ENCODE data around the gene SMIM14.

DNA sequence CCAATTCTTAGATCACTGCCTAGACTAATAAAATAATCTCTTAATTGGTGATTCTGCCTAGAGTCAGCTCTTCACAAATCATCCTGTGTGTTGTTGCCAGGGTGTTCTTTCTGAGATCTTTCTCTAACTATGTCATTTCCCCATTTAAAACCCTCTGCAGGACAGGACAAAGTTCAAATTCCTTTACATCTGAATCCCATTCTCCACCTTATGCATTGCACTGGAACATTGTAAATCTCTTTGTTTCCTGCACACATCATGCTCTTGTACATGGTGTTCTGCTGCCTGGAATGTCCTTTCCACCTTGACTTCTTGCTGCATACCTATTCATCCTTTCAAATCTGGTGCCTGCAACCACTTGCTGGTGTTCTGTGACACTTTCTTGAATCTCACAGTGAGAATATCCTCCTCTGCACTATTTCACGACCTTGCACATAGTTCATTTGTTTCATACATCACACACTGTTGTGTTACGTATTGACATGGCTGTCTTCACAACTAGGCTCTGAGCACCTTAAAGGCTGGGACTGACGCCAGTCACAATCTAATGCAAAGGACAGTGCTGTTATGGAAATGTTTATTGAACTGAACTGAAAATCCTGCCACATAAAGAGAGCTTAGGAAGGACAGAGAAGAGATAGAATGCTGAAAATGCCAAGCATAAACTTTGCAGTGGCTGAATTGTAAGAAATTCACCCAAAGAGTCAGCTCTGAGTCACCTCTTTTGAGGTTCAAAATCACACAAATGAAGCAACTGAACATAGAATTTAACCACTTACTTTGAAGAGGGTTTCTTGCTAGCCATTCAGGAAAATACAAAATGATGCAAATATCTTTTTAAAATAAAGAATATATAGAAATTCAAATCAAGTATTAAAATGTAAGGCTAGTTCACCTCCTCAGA, 26.4 kb upstream of the SMIM14 start:
- TF ChIP-seq TBP (IDR thresholded peaks at IDR 0.05; ENCODE audit: low read depth, low read length) = no peak
- TF ChIP-seq BACH1 (IDR thresholded peaks at IDR 0.05; ENCODE audit: low read length) = no peak
- no peak for TF ChIP-seq RAD21 (IDR thresholded peaks at IDR 0.05 in 1 of 2, conservative IDR thresholded peaks at IDR 0.05 in 1 of 2; ENCODE audit: low read depth in 2 of 2, low read length in 2 of 2)
- TF ChIP-seq, protein P1, sequence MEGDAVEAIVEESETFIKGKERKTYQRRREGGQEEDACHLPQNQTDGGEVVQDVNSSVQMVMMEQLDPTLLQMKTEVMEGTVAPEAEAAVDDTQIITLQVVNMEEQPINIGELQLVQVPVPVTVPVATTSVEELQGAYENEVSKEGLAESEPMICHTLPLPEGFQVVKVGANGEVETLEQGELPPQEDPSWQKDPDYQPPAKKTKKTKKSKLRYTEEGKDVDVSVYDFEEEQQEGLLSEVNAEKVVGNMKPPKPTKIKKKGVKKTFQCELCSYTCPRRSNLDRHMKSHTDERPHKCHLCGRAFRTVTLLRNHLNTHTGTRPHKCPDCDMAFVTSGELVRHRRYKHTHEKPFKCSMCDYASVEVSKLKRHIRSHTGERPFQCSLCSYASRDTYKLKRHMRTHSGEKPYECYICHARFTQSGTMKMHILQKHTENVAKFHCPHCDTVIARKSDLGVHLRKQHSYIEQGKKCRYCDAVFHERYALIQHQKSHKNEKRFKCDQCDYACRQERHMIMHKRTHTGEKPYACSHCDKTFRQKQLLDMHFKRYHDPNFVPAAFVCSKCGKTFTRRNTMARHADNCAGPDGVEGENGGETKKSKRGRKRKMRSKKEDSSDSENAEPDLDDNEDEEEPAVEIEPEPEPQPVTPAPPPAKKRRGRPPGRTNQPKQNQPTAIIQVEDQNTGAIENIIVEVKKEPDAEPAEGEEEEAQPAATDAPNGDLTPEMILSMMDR (IDR thresholded peaks at IDR 0.05; ENCODE audit: control extremely low read depth in 1 of 3, insufficient read depth in 1 of 3, low read depth in 1 of 3, low read length in 3 of 3) = no peak
- TF ChIP-seq EGR1 (IDR thresholded peaks at IDR 0.05; ENCODE audit: borderline replicate concordance, low read depth, low read length) = no peak
- TF ChIP-seq, protein P2, sequence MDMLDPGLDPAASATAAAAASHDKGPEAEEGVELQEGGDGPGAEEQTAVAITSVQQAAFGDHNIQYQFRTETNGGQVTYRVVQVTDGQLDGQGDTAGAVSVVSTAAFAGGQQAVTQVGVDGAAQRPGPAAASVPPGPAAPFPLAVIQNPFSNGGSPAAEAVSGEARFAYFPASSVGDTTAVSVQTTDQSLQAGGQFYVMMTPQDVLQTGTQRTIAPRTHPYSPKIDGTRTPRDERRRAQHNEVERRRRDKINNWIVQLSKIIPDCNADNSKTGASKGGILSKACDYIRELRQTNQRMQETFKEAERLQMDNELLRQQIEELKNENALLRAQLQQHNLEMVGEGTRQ (IDR thresholded peaks at IDR 0.05; ENCODE audit: low read length) = no peak
- no peak for TF ChIP-seq CEBPB (IDR thresholded peaks at IDR 0.05; ENCODE audit: low read depth, low read length)
- no peak for TF ChIP-seq GTF2F1 (IDR thresholded peaks at IDR 0.05; ENCODE audit: borderline replicate concordance, low read depth, low read length)
- no peak for TF ChIP-seq BRCA1 (IDR thresholded peaks at IDR 0.05; ENCODE audit: low read depth, low read length)
- no peak for TF ChIP-seq EZH2 (IDR thresholded peaks at IDR 0.05; ENCODE audit: low read depth, low read length, severe bottlenecking)
- no peak for TF ChIP-seq HDAC6 (IDR thresholded peaks at IDR 0.05; ENCODE audit: low read depth, low read length)
